Measurements from ENCODE around the gene CSF2. TPM values are rescaled to one million over a fixed set of nuclear protein-coding genes. Genes with fewer than 3 reads are reported as not detected.

CSF2 gene
- total RNA-seq, 4 donors from 2014 or later: not detected

DNA sequence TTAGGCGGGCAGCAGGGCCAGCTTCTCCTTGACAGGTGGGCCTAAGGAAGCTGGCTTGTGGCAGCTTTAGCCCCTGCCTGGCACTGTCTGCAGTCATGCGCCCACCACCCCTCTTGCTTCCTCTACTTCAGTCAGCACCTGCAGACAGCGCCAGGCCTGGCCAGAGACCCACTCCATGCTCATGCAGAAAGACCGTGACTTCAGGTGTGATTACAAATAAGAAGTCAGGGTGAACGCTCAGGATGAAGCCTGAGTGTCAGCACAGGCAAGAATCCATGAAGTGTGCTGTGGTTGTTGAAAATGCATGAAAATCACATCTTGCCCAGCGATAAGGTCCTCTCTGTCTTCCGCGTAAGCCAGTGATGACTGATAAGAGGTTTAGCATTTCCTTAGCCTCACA is 3.4 kb downstream of the CSF2 start:
- no peaks in the 10 kb centered on the region for H3K36me3 ChIP-seq
- H3K4me3 ChIP-seq: no peak overlapping the region
- DNase-seq (ENCODE audit: extremely low spot score): no peak
- H3K9me3 ChIP-seq: no peaks in the 10 kb centered on the region
- WGBS: 93% methylated on average over 8 of the region's 8 CpGs
- H3K27me3 ChIP-seq: no peaks in the 10 kb centered on the region
- TF ChIP-seq, protein P1, sequence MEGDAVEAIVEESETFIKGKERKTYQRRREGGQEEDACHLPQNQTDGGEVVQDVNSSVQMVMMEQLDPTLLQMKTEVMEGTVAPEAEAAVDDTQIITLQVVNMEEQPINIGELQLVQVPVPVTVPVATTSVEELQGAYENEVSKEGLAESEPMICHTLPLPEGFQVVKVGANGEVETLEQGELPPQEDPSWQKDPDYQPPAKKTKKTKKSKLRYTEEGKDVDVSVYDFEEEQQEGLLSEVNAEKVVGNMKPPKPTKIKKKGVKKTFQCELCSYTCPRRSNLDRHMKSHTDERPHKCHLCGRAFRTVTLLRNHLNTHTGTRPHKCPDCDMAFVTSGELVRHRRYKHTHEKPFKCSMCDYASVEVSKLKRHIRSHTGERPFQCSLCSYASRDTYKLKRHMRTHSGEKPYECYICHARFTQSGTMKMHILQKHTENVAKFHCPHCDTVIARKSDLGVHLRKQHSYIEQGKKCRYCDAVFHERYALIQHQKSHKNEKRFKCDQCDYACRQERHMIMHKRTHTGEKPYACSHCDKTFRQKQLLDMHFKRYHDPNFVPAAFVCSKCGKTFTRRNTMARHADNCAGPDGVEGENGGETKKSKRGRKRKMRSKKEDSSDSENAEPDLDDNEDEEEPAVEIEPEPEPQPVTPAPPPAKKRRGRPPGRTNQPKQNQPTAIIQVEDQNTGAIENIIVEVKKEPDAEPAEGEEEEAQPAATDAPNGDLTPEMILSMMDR (IDR thresholded peaks at IDR 0.05): no peak
- TF ChIP-seq EP300 (IDR thresholded peaks at IDR 0.05) (no peak), POLR2AphosphoS5 (IDR thresholded peaks at IDR 0.05) (no peak), POLR2A (IDR thresholded peaks at IDR 0.05; ENCODE audit: low read depth) (no peak)
- intact Hi-C loops (cut with DNase I): no loop called here
- no peaks in the 10 kb centered on the region for H3K4me1 ChIP-seq
- H3K27ac ChIP-seq (replicated peaks in 1 of 4): no peak overlapping the region

DNA sequence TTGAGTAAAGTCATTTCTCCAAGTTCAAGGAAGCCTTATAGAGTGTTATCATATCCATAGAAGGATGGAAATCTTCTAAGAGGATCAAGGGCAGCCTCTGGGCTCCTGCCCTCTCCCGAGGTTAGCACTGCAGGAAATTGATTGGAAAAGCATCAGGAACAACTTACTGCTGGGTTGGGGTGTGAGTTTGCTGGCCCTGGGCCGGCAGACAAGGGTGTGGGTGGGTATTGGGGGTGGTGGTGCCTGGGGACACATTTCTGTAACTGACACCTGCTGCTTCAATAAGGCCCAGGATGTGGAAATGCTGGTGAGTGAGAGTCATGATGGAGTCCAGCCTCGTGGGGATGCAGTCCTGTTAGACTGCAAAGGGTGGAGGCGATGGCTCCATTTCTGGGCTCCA is 5.5 kb downstream of the CSF2 start:
- 80% methylated on average over 4 of the region's 4 CpGs for WGBS

DNA sequence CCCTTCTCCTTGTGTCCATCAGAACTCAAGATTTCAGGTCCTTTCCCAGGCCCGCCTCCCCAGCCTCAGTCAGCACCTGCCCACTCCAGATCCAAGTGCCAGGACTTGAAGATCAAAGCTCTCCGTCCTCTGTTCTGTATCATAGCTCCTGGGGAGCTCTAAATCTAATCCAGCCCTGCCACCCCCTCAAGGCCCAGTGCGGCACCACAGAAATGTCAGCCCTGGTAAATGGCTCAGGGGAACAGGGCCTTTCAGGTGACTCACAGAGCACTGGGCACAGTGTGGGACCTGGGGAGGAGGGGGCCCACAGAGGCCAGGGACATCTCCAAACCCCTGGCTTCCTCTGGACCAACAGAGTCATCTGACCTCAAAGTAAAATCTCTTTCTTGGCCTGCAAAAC is 6.0 kb downstream of the CSF2 start:
- H3K4me3 ChIP-seq: no peak overlapping the region
- no peaks in the 10 kb centered on the region for H3K9me3 ChIP-seq
- 94% methylated on average over 3 of the region's 3 CpGs for WGBS
- H3K27me3 ChIP-seq: no peaks in the 10 kb centered on the region
- no peak overlapping the region for H3K27ac ChIP-seq (replicated peaks in 1 of 4)
- H3K4me1 ChIP-seq: no peaks in the 10 kb centered on the region
- TF ChIP-seq EP300 (IDR thresholded peaks at IDR 0.05): no peak
- TF ChIP-seq POLR2AphosphoS5 (IDR thresholded peaks at IDR 0.05): no peak
- TF ChIP-seq, protein P1 (IDR thresholded peaks at IDR 0.05): no peak
- no peak for TF ChIP-seq POLR2A (IDR thresholded peaks at IDR 0.05; ENCODE audit: low read depth)
- no peaks in the 10 kb centered on the region for H3K36me3 ChIP-seq
- intact Hi-C loops (cut with DNase I): no loop called here
- no peak for DNase-seq (ENCODE audit: extremely low spot score)

More for the DNA sequence above, 5.5 kb downstream of the CSF2 start:
- DNase-seq (ENCODE audit: extremely low spot score): no peak
- H3K27ac ChIP-seq (replicated peaks in 1 of 4): no peak overlapping the region
- no peaks in the 10 kb centered on the region for H3K27me3 ChIP-seq
- intact Hi-C loops (cut with DNase I): no loop called here
- TF ChIP-seq, protein P1 (IDR thresholded peaks at IDR 0.05): no peak
- TF ChIP-seq EP300 (IDR thresholded peaks at IDR 0.05): no peak
- no peaks in the 10 kb centered on the region for H3K4me1 ChIP-seq
- no peaks in the 10 kb centered on the region for H3K36me3 ChIP-seq
- no peak overlapping the region for H3K4me3 ChIP-seq
- no peaks in the 10 kb centered on the region for H3K9me3 ChIP-seq

DNA sequence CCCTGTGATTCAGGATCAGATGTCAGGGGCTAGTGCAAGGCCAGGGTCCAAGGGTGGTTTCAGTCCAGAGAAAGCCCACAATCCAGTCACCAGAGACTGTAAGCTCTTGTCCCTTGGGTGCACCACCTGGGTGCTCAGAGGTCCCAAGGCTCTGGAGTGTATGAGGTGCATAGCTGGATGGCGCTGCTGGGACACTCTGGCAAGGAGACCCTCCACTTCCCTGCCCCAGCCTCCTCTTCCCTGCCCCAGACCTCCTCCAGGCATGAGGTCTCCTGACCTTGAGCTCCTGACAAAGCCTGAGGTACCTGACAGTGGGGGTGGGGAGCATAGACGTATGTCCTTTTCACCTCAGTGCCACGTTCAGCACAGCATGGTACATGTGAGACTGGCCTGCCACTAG is 7.0 kb downstream of the CSF2 start:
- WGBS: 84% methylated on average over 3 of the region's 3 CpGs

DNA sequence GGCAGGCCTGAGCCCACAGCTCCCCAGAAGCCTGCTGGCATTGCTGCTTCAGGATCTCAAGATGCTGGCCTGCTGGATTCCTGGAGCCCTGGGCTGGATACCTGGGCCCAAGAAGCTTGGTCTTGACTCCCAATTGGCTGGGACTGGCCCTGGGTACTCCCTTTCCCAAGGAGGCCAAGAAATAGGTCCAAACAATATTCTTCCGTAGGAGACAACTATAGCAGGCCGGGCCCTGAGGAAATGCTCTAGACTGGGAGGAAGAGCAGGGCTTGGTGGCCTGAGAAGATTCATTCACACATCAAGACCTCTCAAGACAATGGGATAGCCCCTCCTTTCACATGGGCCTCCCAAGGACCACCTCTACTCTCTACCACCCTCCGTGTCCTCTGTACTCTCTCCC is 7.9 kb downstream of the CSF2 start:
- TF ChIP-seq EP300 (IDR thresholded peaks at IDR 0.05) (no peak), POLR2AphosphoS5 (IDR thresholded peaks at IDR 0.05) (no peak), POLR2A (IDR thresholded peaks at IDR 0.05; ENCODE audit: low read depth) (no peak)
- TF ChIP-seq, protein P1 (IDR thresholded peaks at IDR 0.05): no peak
- no peak overlapping the region for H3K27ac ChIP-seq (replicated peaks in 1 of 4)

More for the DNA sequence above, 7.0 kb downstream of the CSF2 start:
- H3K4me3 ChIP-seq: no peak overlapping the region
- no peaks in the 10 kb centered on the region for H3K27me3 ChIP-seq
- no peaks in the 10 kb centered on the region for H3K9me3 ChIP-seq
- intact Hi-C loops (cut with DNase I): no loop called here
- H3K4me1 ChIP-seq: peaks cover 0 to 2% (median under 1%) of the 10 kb centered on the region in 4 donors
- TF ChIP-seq POLR2AphosphoS5 (IDR thresholded peaks at IDR 0.05) (no peak), EP300 (IDR thresholded peaks at IDR 0.05) (no peak), POLR2A (IDR thresholded peaks at IDR 0.05; ENCODE audit: low read depth) (no peak)
- TF ChIP-seq, protein P1 (IDR thresholded peaks at IDR 0.05): no peak
- no peaks in the 10 kb centered on the region for H3K36me3 ChIP-seq
- no peak overlapping the region for H3K27ac ChIP-seq (replicated peaks in 1 of 4)
- no peak for DNase-seq (ENCODE audit: extremely low spot score)

More for the DNA sequence above, 7.9 kb downstream of the CSF2 start:
- DNase-seq (ENCODE audit: extremely low spot score): no peak
- Histone ChIP-seq H3K4me3 (no peak overlapping the region), H3K27me3 (no peaks in the 10 kb centered on the region), H3K4me1 (peaks cover 8 to 10% (median 9%) of the 10 kb centered on the region in 4 donors), H3K9me3 (no peaks in the 10 kb centered on the region), H3K36me3 (no peaks in the 10 kb centered on the region)
- WGBS: 100% methylated on average over 3 of the region's 3 CpGs
- intact Hi-C loops (cut with DNase I): no loop called here

Measured in esophagus muscularis mucosa (tissue), 4 donors.